HG03354 (cell line): ENCODE results near the gene TDRD6.
"Not testable (repeated sequence)": the region's sequence is repeated elsewhere in the genome, so short reads cannot be mapped to it uniquely, and the experiment has no call there.

Source experiments
- ATAC-seq: cut with Tn5 transposase; IDR thresholded peaks from one replicate; pipeline ENCODE4 v1.9.1; 2021; ENCODE audit warnings: mild to moderate bottlenecking; ENCODE audit not compliant: unreplicated experiment, poor library complexity, severe bottlenecking

Gene TDRD6

DNA sequence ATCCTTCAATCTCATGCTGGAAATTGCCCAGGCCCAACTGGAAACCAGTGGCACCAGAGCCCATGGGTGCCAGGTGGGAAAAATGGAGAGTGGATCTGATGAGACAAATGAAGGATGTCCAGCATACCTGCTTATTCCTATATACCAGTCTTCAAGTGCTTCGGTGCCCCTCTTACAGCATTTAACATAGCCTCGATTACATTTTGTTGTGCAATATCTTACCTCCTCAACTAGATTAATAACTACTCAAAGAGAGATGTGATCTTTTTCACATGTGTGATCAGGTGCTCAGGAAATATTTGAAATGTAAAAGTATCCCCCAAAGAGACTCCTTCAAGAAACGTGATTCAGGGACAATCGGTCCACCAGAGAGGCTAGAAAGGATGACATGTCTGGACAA is 54.2 kb downstream of the TDRD6 start:
- no peak for ATAC-seq

GRCh38 chr6:46743425-46744158 is 55.9 kb downstream of the TDRD6 start:
- no peak for ATAC-seq

DNA sequence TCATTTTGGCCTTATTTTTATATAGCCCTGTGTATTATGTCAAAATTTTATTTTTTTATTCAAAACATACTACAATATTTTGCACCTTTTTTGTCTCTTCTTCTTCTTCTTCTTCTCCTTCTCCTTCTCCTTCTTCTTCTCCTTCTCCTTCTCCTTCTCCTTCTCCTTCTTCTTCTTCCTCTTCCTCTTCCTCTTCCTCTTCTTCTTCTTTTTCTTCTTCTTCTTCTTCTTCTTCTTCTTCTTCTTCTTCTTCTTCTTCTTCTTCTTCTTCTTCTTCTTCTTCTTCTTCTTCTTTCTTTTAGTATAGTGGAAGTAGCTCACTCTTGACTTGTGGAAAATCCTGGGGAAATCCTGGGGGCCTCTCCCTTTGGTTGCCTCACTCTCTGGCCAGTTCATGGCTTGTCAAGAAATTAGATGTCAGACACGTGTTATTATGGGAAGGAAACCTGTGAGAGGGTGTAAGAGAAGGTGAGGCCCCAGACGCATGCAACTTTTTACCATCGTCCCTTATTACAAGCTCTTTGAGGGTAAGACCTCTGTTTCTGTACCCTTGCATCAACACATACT is 56.6 kb downstream of the TDRD6 start:
- not testable (repeated sequence) for ATAC-seq

- ATAC-seq: no peak
Observed at GRCh38 chr6:46745973-46746372, 58.3 kb downstream of the TDRD6 start.

DNA sequence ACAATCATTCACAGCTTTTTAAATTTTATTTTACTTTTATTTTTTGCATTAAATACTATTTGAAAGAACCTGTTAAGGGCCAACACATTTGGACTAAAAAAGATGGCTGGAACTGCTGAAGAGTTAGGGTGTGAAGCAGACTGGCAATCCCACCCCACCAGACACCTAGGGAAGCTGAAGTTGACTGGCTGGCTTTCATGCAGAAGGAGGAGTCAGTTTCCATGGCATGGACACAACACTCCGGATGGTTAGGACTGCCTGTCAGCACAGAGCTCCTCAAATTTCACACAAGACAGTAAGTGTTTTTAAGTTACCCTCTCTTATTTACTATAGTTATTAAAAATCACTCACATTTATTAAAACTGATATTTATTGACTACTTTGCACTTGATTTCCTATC is 59.0 kb downstream of the TDRD6 start, which contains the start of gene ANKRD66:
Gene ANKRD66 (plus strand): TSS at position 238 of the 400 bp plus-strand sequence. CDS start 5,016 bp downstream, outside the sequence.
- ATAC-seq: no peak

GRCh38 chr6:46748940-46749503 is 61.3 kb downstream of the TDRD6 start:
- no peak for ATAC-seq

- no peak for ATAC-seq
Observed at GRCh38 chr6:46749731-46750130, 62.0 kb downstream of the TDRD6 start.

DNA sequence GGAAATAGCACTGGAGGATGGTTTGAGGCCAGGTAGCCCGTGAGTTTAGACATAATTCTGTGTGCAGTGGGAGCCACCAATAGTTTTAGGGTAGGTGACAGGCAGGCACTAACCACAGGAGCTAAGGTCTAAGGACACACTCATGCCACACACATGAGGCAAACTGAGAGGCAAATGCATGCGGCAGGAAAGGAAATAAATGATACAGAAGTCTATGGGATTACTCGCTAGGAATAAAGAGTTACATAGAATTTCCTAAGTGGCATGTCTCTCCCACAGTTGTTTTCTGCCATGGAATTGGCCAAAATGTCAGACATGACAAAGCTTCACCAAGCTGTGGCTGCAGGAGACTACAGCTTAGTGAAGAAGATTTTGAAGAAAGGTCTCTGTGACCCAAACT is 64.0 kb downstream of the TDRD6 start:
- ATAC-seq: no peak
